AG04450 (cell line): ENCODE measurements around the gene MTMR10. TPM values are rescaled to one million over a fixed set of nuclear protein-coding genes. Genes with fewer than 3 reads are reported as not detected.

ENCODE experiments used
- CTCF ChIA-PET: fragments of 300-600, 350-600 bp; formaldehyde crosslinking; extraction: SDS; loops from one replicate; lab custom pipeline; 2022; ENCODE audit warnings: antibody characterized with exemption, inconsistent platforms; lab: Charles Lee
- POLR2A ChIA-PET: fragments of 350-600 bp; formaldehyde crosslinking; extraction: SDS; loops from one replicate; lab custom pipeline; 2021; ENCODE audit warnings: antibody characterized with exemption, inconsistent platforms; lab: Yijun Ruan, JAX
- DNase-seq: peaks from one replicate; pipeline ENCODE4 v3.0.0-alpha.2; 2011; ENCODE audit warnings: low read depth, low spot score
- H3K27ac ChIP-seq: one replicate; pipeline ENCODE4 v1.5.1; 2012; ENCODE audit warnings: low read depth, low read length, control low read depth
- H3K27me3 ChIP-seq: one replicate; pipeline ENCODE4 v1.6.0; 2012; ENCODE audit warnings: low read length; ENCODE audit not compliant: control insufficient read depth, insufficient read depth
- H3K4me3 ChIP-seq: 2 replicates; pipeline ENCODE4 v1.5.1; 2011; ENCODE audit warnings: mild to moderate bottlenecking, low read depth, low read length, control low read depth
- H3K9me3 ChIP-seq: 2 replicates; pipeline ENCODE4 v1.5.1; 2012; ENCODE audit warnings: low read length; ENCODE audit not compliant: control insufficient read depth, insufficient read depth
- polyA plus RNA-seq: library from polyadenylated mRNA; depleted of rRNA; stranded (reverse); fragments of >200 nt; gene quantifications from 2 replicates; pipeline ENCODE4 v1.2.3, GENCODE V29; 2011
- TF ChIP-seq, protein P1 (sequence below): IDR thresholded peaks from 2 replicates; pipeline ENCODE4 v1.5.1; 2011; ENCODE audit warnings: low read depth, low read length, control low read depth, inconsistent platforms

The MTMR10 gene
- polyA plus RNA-seq, 1 experiment: 17.7 TPM

DNA sequence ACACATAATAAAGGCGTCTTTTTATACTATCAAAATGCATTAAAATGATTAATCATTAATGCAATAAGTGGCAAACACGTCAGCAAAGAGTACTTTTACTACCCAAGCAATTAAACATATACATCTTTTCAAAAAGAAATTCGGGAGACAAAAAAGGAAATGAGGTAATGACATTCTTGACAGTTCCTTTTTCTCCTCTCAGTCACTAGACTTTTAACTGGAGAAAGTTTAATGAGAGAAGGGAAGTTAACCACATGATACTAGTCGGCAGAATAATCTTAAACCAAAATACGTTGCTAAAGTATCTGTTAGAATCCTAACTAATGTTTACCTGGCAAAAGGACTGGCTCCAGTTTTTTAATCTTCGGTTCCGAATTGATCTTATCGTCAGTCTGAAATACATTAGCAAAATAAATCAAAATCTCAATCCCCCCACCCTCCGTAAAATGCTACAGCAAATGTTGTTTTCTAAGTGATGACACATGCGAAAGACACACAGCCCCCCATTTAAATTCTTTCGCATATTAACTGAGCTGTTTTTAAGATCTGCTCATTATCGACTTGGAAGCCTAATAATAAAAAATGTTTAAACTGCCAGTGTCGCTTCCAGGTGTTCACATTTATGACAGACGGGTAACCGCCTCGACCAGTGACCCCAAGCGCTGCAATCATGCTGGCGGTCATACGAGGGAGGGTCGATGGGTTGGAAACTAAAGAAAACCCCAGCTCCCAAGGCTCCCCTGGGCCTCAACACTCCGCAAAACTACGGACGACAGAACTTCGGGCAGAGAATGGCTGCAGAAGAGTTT is 778 bp downstream of the MTMR10 start:
- DNase-seq: no peak
- ChIA-PET CTCF (interaction anchor here (2.6 kb wide), 1 partner anchor 138 kb away, joined by 19 read pairs; no protein-coding TSS in a partner anchor), POLR2A (interaction anchor here (0.6 to 2.0 kb wide), 6 partner anchors 8 to 139 kb away, joined by 3 to 8 read pairs (median 3); no protein-coding TSS in a partner anchor)
- Histone ChIP-seq H3K27me3 (no peaks in the 10 kb centered on the region), H3K4me3 (peak overlapping the region; percentile 88), H3K27ac (peak overlapping the region; percentile 88), H3K9me3 (no peaks in the 10 kb centered on the region; the same call in 1 of the 2 replicates)
- TF ChIP-seq, protein P1, sequence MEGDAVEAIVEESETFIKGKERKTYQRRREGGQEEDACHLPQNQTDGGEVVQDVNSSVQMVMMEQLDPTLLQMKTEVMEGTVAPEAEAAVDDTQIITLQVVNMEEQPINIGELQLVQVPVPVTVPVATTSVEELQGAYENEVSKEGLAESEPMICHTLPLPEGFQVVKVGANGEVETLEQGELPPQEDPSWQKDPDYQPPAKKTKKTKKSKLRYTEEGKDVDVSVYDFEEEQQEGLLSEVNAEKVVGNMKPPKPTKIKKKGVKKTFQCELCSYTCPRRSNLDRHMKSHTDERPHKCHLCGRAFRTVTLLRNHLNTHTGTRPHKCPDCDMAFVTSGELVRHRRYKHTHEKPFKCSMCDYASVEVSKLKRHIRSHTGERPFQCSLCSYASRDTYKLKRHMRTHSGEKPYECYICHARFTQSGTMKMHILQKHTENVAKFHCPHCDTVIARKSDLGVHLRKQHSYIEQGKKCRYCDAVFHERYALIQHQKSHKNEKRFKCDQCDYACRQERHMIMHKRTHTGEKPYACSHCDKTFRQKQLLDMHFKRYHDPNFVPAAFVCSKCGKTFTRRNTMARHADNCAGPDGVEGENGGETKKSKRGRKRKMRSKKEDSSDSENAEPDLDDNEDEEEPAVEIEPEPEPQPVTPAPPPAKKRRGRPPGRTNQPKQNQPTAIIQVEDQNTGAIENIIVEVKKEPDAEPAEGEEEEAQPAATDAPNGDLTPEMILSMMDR: no peak

DNA sequence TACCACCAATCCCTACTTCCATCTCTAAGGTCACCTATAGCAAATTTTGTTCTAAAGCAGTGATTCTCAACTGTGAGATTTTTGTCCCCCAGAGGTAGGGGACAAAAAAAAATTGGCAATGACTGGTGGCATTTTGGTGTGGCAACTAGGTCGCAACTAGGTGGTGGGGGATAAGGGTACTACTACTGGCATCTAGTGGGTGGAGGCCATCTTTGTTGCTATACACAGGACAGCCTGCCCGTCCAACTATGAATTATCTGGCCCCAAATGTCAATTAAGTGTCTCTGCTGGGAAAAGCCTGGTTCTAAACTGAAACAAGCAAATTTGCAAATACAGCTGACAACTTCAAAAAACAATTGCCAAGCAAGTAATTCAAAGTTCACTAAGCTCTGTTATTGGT is 1.4 kb downstream of the MTMR10 start:
- TF ChIP-seq, protein P1: no peak
- Histone ChIP-seq H3K27ac (no peak overlapping the region), H3K27me3 (no peaks in the 10 kb centered on the region), H3K4me3 (peak overlapping the region; percentile 88), H3K9me3 (no peaks in the 10 kb centered on the region; the same call in 1 of the 2 replicates)
- ChIA-PET POLR2A (no interaction called here), CTCF (interaction anchor here (2.6 kb wide), 1 partner anchor 139 kb away, joined by 19 read pairs; no protein-coding TSS in a partner anchor)
- no peak for DNase-seq

GRCh38 chr15:30985081-30985531 is 6.3 kb downstream of the MTMR10 start:
- Histone ChIP-seq H3K27ac (no peak overlapping the region), H3K27me3 (no peaks in the 10 kb centered on the region), H3K9me3 (no peaks in the 10 kb centered on the region), H3K4me3 (no peak overlapping the region)
- ChIA-PET POLR2A (interaction anchor here (0.8 kb wide), 1 partner anchor 82 kb away, joined by 3 read pairs; the partner anchor contains the start of gene FAN1), CTCF (interaction anchor here (0.6 to 1.5 kb wide), 5 partner anchors 39 to 505 kb away, joined by 3 to 11 read pairs (median 3); no protein-coding TSS in a partner anchor)
- TF ChIP-seq, protein P1: no peak
- DNase-seq: no peak

- no peak for DNase-seq
- TF ChIP-seq, protein P1: no peak
- H3K9me3 ChIP-seq: no peaks in the 10 kb centered on the region
- H3K27me3 ChIP-seq: no peaks in the 10 kb centered on the region
- ChIA-PET POLR2A (no interaction called here), CTCF (interaction anchor here (0.6 to 1.5 kb wide), 4 partner anchors 40 to 506 kb away, joined by 3 to 11 read pairs (median 4); no protein-coding TSS in a partner anchor)
- no peak overlapping the region for H3K4me3 ChIP-seq
- no peak overlapping the region for H3K27ac ChIP-seq
Measured at GRCh38 chr15:30984542-30984941, 6.9 kb downstream of the MTMR10 start.
